ENCODE results near the gene PARD3B.

PARD3B gene

DNA sequence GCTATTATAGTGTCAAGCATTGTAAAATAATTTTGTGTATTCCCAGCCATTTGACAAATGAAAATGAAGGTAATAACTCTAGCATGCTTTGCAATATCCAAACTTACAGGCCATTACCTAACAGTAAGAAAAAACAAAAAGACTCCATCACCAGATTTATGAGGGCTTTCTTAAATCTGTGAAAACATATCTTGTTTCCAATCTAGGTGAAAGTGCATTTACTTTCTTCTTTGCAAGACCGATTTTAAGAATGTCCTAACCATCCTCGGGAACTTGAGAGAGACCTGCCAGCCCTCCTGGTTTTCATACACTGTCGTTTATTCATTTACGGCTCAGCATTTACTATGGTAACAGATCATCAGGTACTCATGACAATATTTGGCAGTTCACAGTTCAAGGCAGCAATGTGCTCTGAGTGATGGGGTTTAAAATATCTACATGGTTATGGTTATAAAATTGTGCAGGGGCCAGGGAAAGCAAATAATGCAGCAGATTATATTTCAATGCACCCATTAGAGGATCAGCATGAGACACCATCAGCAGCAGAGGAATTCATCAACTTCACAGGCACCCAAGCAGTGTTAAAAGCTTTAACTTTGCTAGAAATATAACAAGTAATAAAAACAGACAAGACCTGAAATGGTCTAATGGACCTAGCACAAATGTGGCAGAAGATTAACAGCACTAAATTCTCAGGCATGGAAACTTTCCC, 34.4 kb upstream of the PARD3B start:
- Histone ChIP-seq H3K4me2 (ENCODE audit: low read depth, low read length) (no peak overlapping the region), H3K36me3 (replicated peaks; ENCODE audit: insufficient read depth, low read length) (no peaks in the 10 kb centered on the region), H4K20me1 (ENCODE audit: insufficient read depth, low read length) (no peaks in the 10 kb centered on the region), H3K4me1 (ENCODE audit: low read length) (no peaks in the 10 kb centered on the region), H3K4me3 (ENCODE audit: low read length) (no peak overlapping the region), H3K79me2 (ENCODE audit: low read length) (no peaks in the 10 kb centered on the region), H3F3A (ENCODE audit: insufficient read depth, low read length) (no peaks in the 10 kb centered on the region), H3K9me3 (replicated peaks; ENCODE audit: insufficient read depth, low read length) (no peaks in the 10 kb centered on the region), H3K9me2 (replicated peaks; ENCODE audit: insufficient read depth, low read length) (no peaks in the 10 kb centered on the region), H3K27ac (ENCODE audit: low read length) (no peak overlapping the region), H2AFZ (ENCODE audit: low read length) (no peak overlapping the region), H3K27me3 (replicated peaks; ENCODE audit: insufficient read depth, low read length) (no peaks in the 10 kb centered on the region), H3K9ac (ENCODE audit: low read length) (no peak overlapping the region)
- TF ChIP-seq EZH2phosphoT487 (IDR thresholded peaks at IDR 0.05; ENCODE audit: low read length): no peak
- TF ChIP-seq, protein P1, sequence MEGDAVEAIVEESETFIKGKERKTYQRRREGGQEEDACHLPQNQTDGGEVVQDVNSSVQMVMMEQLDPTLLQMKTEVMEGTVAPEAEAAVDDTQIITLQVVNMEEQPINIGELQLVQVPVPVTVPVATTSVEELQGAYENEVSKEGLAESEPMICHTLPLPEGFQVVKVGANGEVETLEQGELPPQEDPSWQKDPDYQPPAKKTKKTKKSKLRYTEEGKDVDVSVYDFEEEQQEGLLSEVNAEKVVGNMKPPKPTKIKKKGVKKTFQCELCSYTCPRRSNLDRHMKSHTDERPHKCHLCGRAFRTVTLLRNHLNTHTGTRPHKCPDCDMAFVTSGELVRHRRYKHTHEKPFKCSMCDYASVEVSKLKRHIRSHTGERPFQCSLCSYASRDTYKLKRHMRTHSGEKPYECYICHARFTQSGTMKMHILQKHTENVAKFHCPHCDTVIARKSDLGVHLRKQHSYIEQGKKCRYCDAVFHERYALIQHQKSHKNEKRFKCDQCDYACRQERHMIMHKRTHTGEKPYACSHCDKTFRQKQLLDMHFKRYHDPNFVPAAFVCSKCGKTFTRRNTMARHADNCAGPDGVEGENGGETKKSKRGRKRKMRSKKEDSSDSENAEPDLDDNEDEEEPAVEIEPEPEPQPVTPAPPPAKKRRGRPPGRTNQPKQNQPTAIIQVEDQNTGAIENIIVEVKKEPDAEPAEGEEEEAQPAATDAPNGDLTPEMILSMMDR (IDR thresholded peaks at IDR 0.05; ENCODE audit: low read length): no peak
- no peak for TF ChIP-seq EZH2 (optimal IDR thresholded peaks at IDR 0.05; ENCODE audit: low read depth, low read length)
- no peak for DNase-seq

DNA sequence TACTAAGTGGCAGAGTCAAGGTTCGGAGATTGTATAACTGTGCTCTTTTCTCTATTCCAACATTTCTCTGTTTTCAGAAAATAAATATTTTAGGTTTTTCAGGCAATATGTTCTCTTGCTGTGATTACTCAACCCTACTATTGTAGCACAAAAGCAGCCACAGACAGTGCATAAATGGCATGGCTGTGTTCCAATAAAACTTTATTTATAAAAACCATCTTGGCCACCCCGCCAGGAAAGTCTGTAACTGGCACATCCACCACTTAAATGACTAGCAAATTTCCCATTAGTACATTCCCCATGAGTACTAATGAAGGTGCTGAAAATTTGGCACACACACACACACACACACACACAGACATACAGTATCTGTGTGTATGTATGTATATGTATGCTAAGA, 30.8 kb upstream of the PARD3B start:
- no peak overlapping the region for H3K4me3 ChIP-seq (ENCODE audit: low read length)
- TF ChIP-seq EZH2phosphoT487 (IDR thresholded peaks at IDR 0.05; ENCODE audit: low read length): no peak

DNA sequence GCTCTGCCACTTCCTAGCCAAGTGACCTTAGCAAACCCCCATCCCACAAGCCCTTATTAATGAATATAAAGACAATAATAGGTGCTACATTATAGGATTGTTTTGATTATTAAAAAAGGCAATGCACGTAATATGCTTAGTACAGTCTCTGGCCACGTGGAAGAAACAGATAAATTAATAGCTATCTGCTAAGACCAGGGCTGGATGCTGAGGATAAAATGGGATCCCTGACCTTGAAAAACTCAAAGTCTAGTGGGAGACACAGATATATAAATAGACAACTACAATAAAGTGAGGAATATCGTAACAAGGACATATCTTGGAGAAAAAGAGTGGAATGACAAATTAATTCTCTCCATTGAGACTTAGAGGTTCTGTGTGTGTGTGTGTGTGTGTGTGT, 29.9 kb upstream of the PARD3B start:
- H3K9me3 ChIP-seq (replicated peaks; ENCODE audit: insufficient read depth, low read length): no peaks in the 10 kb centered on the region
- DNase-seq: no peak

More for the DNA sequence above, 30.8 kb upstream of the PARD3B start:
- no peaks in the 10 kb centered on the region for H3K79me2 ChIP-seq (ENCODE audit: low read length)
- no peaks in the 10 kb centered on the region for H3K4me1 ChIP-seq (ENCODE audit: low read length)
- H4K20me1 ChIP-seq (ENCODE audit: insufficient read depth, low read length): no peaks in the 10 kb centered on the region
- DNase-seq: no peak
- no peak overlapping the region for H3K9ac ChIP-seq (ENCODE audit: low read length)
- H3F3A ChIP-seq (ENCODE audit: insufficient read depth, low read length): no peaks in the 10 kb centered on the region
- no peaks in the 10 kb centered on the region for H3K9me3 ChIP-seq (replicated peaks; ENCODE audit: insufficient read depth, low read length)
- no peaks in the 10 kb centered on the region for H3K27me3 ChIP-seq (replicated peaks; ENCODE audit: insufficient read depth, low read length)
- H3K4me2 ChIP-seq (ENCODE audit: low read depth, low read length): no peak overlapping the region
- no peak overlapping the region for H3K27ac ChIP-seq (ENCODE audit: low read length)
- H3K36me3 ChIP-seq (replicated peaks; ENCODE audit: insufficient read depth, low read length): no peaks in the 10 kb centered on the region
- H3K9me2 ChIP-seq (replicated peaks; ENCODE audit: insufficient read depth, low read length): no peaks in the 10 kb centered on the region
- no peak overlapping the region for H2AFZ ChIP-seq (ENCODE audit: low read length)

More for the DNA sequence above, 29.9 kb upstream of the PARD3B start:
- H3K4me2 ChIP-seq (ENCODE audit: low read depth, low read length): no peak overlapping the region
- H3K9me2 ChIP-seq (replicated peaks; ENCODE audit: insufficient read depth, low read length): no peaks in the 10 kb centered on the region
- H3K4me1 ChIP-seq (ENCODE audit: low read length): no peaks in the 10 kb centered on the region
- TF ChIP-seq, protein P1 (IDR thresholded peaks at IDR 0.05; ENCODE audit: low read length): no peak
- TF ChIP-seq EZH2 (optimal IDR thresholded peaks at IDR 0.05; ENCODE audit: low read depth, low read length) (no peak), EZH2phosphoT487 (IDR thresholded peaks at IDR 0.05; ENCODE audit: low read length) (no peak)
- no peaks in the 10 kb centered on the region for H4K20me1 ChIP-seq (ENCODE audit: insufficient read depth, low read length)
- H3K27ac ChIP-seq (ENCODE audit: low read length): no peak overlapping the region
- no peaks in the 10 kb centered on the region for H3K27me3 ChIP-seq (replicated peaks; ENCODE audit: insufficient read depth, low read length)
- no peaks in the 10 kb centered on the region for H3K79me2 ChIP-seq (ENCODE audit: low read length)
- no peak overlapping the region for H3K4me3 ChIP-seq (ENCODE audit: low read length)
- H3K9ac ChIP-seq (ENCODE audit: low read length): no peak overlapping the region
- no peak overlapping the region for H2AFZ ChIP-seq (ENCODE audit: low read length)
- H3F3A ChIP-seq (ENCODE audit: insufficient read depth, low read length): no peaks in the 10 kb centered on the region
- no peaks in the 10 kb centered on the region for H3K36me3 ChIP-seq (replicated peaks; ENCODE audit: insufficient read depth, low read length)

Measured in MM.1S (cell line).